Measurements from ENCODE around the gene FN3KRP.

- TF ChIP-seq, protein P1, sequence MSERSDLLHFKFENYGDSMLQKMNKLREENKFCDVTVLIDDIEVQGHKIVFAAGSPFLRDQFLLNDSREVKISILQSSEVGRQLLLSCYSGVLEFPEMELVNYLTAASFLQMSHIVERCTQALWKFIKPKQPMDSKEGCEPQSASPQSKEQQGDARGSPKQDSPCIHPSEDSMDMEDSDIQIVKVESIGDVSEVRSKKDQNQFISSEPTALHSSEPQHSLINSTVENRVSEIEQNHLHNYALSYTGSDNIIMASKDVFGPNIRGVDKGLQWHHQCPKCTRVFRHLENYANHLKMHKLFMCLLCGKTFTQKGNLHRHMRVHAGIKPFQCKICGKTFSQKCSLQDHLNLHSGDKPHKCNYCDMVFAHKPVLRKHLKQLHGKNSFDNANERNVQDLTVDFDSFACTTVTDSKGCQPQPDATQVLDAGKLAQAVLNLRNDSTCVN (CRISPR knock-in tag; IDR thresholded peaks at IDR 0.05; ENCODE audit: borderline replicate concordance), result no peak
- TF ChIP-seq ZNF253 (CRISPR knock-in tag; IDR thresholded peaks at IDR 0.05; ENCODE audit: borderline replicate concordance) (no peak), ZNF670 (CRISPR knock-in tag; IDR thresholded peaks at IDR 0.05; ENCODE audit: borderline replicate concordance) (no peak), DMAP1 (CRISPR knock-in tag; IDR thresholded peaks at IDR 0.05) (no peak), NKX3-1 (CRISPR knock-in tag; IDR thresholded peaks at IDR 0.05) (no peak), CTCF (CRISPR knock-in tag; IDR thresholded peaks at IDR 0.05) (no peak), HMG20A (CRISPR knock-in tag; IDR thresholded peaks at IDR 0.05; ENCODE audit: borderline replicate concordance) (no peak), BRF2 (CRISPR knock-in tag; IDR thresholded peaks at IDR 0.05) (no peak), POLR2AphosphoS2 (IDR thresholded peaks at IDR 0.05; ENCODE audit: low read depth, low read length) (no peak), ZBTB49 (CRISPR knock-in tag; IDR thresholded peaks at IDR 0.05; ENCODE audit: borderline replicate concordance) (no peak), EP300 (IDR thresholded peaks at IDR 0.05; ENCODE audit: low read depth in 2 of 2, low read length in 2 of 2) (no peak), EP300 (CRISPR knock-in tag; IDR thresholded peaks at IDR 0.05; ENCODE audit: borderline replicate concordance) (no peak), ZNF674 (CRISPR knock-in tag; IDR thresholded peaks at IDR 0.05; ENCODE audit: low read depth) (no peak)
Measured at GRCh38 chr17:82690786-82691489, 25.6 kb upstream of the FN3KRP start.
